Activated CD4-positive, alpha-beta memory T cell treated with anti-CD3 and anti-CD28 coated beads for 36 hours (primary cell): ENCODE results near the gene MYO1D. TPM values are rescaled to one million over a fixed set of nuclear protein-coding genes. Genes with fewer than 3 reads are reported as not detected.

Experiments
- CTCF ChIA-PET: fragments of 350-600 bp; sonication (Branson Sonifier 250); formaldehyde crosslinking; loops from one replicate; lab custom pipeline; 2021; ENCODE audit warnings: antibody characterized with exemption, inconsistent platforms; lab: Charles Lee
- POLR2A ChIA-PET: fragments of 350-600 bp; sonication (Branson Sonifier 250); formaldehyde crosslinking; loops from one replicate; lab custom pipeline; 2021; ENCODE audit warnings: antibody characterized with exemption; lab: Charles Lee
- DNase-seq: peaks from one replicate; pipeline ENCODE4 v3.0.0-alpha.2; 2020
- H3K27ac Mint-ChIP-seq: one replicate; pipeline ENCODE4 v1.8.0; 2021; ENCODE audit warnings: mixed read lengths
- H3K27me3 Mint-ChIP-seq: one replicate; pipeline ENCODE4 v1.8.0; 2021; ENCODE audit warnings: mixed read lengths
- H3K36me3 Mint-ChIP-seq: one replicate; pipeline ENCODE4 v1.8.0; 2021; ENCODE audit warnings: mixed read lengths
- H3K4me1 Mint-ChIP-seq: one replicate; pipeline ENCODE4 v1.8.0; 2021; ENCODE audit warnings: low read depth, mixed read lengths
- H3K4me3 Mint-ChIP-seq: one replicate; pipeline ENCODE4 v1.8.0; 2021; ENCODE audit warnings: mild to moderate bottlenecking, mixed read lengths
- H3K9me3 Mint-ChIP-seq: one replicate; pipeline ENCODE4 v1.8.0; 2021; ENCODE audit warnings: mixed read lengths
- intact Hi-C: fragments of 100-400 bp; cut with micrococcal nuclease; formaldehyde crosslinking; loops from one replicate; pipeline ENCODE4 v1.15.1; 2023
- total RNA-seq, 2 experiments: library from RNA; stranded (reverse); gene quantifications; one replicate each; pipeline ENCODE4 v1.2.3, GENCODE V29; 2021

Gene MYO1D
- total RNA-seq, 2 experiments from 2014 or later = 13.5 to 18.9 TPM

GRCh38 chr17:32508926-32509325 is 368.0 kb downstream of the MYO1D start:
- Mint-ChIP-seq H3K9me3 (no peaks in the 10 kb centered on the region), H3K27ac (no peak overlapping the region), H3K36me3 (no peaks in the 10 kb centered on the region), H3K27me3 (no peaks in the 10 kb centered on the region), H3K4me3 (no peak overlapping the region), H3K4me1 (peaks cover 48% of the 10 kb centered on the region)
- ChIA-PET CTCF (interaction anchor here (1.2 kb wide), 1 partner anchor 46 kb away, joined by 4 read pairs; no protein-coding TSS in a partner anchor), POLR2A (no interaction called here)
- DNase-seq = no peak
- intact Hi-C loops = no loop called here

DNA sequence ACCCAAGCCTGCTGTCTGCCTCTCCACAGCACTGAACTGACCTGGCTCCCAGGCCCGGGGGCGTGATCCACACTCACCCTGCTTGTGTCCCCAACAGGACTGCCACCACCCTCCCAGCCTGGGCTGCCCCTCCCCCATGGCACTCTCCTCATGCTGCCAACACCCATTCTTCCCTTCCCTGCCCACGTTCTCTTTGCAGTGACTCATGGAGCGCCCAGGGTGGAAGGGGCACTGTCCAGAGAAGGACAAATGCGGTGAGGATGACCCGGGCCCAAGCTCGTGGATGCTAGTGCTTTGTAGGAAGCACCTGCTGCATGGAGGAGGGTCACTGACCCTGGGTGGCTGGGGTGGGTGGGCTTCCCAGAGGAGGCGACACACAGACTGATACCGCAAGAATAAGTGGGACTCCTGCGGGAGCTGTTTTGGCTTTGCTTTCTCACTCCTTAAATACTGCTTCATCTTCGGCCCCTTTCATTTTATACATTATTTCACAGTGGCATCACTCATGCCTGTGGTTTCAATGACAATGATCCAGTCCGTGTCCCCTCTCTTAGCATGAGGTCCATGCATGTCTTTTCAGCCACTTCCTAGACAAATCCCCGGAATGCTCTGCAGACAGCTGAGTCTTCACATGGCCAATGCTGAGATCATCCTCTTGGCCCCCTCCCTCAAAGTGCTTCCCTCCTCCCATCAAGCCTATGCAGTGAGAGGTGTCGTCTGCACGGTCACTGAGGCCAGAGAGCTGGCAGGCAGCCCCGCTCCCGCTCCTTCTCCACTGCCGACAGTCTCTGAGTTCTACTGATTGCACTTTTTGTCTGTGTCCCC is 372.5 kb downstream of the MYO1D start:
- intact Hi-C loops = no loop called here

DNA sequence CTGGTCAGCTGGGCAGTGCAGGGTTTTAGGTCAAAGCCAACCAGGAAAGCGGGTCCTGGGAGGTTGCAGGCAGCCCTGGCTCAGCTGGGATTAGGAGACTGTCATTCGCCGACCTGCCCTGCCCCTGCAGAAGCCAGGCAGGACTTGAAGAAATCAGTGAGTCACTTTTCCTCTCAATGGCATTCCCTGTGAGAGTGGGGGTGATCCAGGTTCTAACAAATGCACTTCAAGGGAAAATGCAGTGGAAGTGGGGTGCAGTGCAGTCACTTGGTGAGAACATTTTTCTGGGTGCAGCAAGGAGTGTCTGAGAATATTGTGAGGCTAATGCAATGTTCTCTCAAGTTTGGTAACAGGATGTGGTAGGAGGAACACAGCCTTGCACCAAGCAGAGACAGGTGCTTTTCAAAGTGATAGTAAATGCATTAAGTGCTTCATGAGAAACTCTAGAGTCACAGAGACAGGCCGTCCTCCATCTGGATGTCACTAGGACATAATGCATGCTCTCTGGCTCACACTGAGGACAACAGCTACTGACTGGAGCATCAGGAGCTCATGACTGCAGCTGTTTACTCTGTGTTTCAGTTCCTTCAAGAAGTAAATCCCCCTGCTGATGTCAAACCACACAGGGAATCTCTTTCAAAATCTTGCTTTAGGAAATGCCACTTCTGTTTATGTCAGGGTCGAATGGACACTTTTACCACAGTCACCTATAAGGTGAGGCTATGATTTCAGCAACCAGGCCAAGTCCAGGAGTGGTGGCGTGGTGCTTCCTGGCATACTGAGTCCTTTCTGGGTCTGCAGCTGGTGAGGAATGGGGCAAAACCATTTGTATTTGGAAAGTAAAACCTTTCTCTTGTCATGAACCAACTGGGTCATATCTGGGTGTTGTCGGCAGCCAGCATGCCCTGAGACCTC is 373.4 kb downstream of the MYO1D start:
- intact Hi-C loops = loop anchor here (1.0 to 2.0 kb wide), 4 partner anchors 12 to 20 kb away; partner anchors contain the start of gene CDK5R1
- POLR2A ChIA-PET = interaction anchor here (0.6 to 2.0 kb wide), 6 partner anchors 15 to 588 kb away, joined by 3 to 10 read pairs (median 4); no protein-coding TSS in a partner anchor

More for the DNA sequence above, 372.5 kb downstream of the MYO1D start:
- Mint-ChIP-seq H3K4me3 (peak overlapping the region; percentile 52), H3K9me3 (no peaks in the 10 kb centered on the region), H3K36me3 (no peaks in the 10 kb centered on the region), H3K4me1 (peaks cover 74% of the 10 kb centered on the region), H3K27ac (peak overlapping the region; percentile 95), H3K27me3 (no peaks in the 10 kb centered on the region)
- DNase-seq = peak; percentile 55
- CTCF ChIA-PET = interaction anchor here (0.8 to 1.5 kb wide), 5 partner anchors 17 to 155 kb away, joined by 3 to 9 read pairs (median 4); partner anchors contain the start of genes CDK5R1 and PSMD11
- POLR2A ChIA-PET = interaction anchor here (0.6 to 2.0 kb wide), 5 partner anchors 15 to 44 kb away, joined by 3 to 10 read pairs (median 3); no protein-coding TSS in a partner anchor

GRCh38 chr17:32502710-32503109 is 374.2 kb downstream of the MYO1D start:
- Mint-ChIP-seq H3K4me1 (peaks cover 63% of the 10 kb centered on the region), H3K36me3 (no peaks in the 10 kb centered on the region), H3K9me3 (no peaks in the 10 kb centered on the region), H3K4me3 (no peak overlapping the region), H3K27me3 (no peaks in the 10 kb centered on the region), H3K27ac (peak overlapping the region; percentile 95)
- intact Hi-C loops = loop anchor here (1.0 to 2.0 kb wide), 4 partner anchors 11 to 21 kb away; partner anchors contain the start of gene CDK5R1
- POLR2A ChIA-PET = interaction anchor here (1.4 to 2.0 kb wide), 2 partner anchors 15 to 21 kb away, joined by 3 to 10 read pairs; no protein-coding TSS in a partner anchor
- no peak for DNase-seq
- CTCF ChIA-PET = no interaction called here

More for the DNA sequence above, 373.4 kb downstream of the MYO1D start:
- peaks cover 66% of the 10 kb centered on the region for H3K4me1 Mint-ChIP-seq
- peak; percentile 67 for DNase-seq
- H3K27me3 Mint-ChIP-seq = no peaks in the 10 kb centered on the region
- peak overlapping the region; percentile 52 for H3K4me3 Mint-ChIP-seq
- no peaks in the 10 kb centered on the region for H3K9me3 Mint-ChIP-seq
- peak overlapping the region; percentile 95 for H3K27ac Mint-ChIP-seq
- CTCF ChIA-PET = interaction anchor here (0.7 to 1.5 kb wide), 7 partner anchors 13 to 156 kb away, joined by 3 to 9 read pairs (median 4); partner anchors contain the start of genes CDK5R1 and PSMD11
- H3K36me3 Mint-ChIP-seq = no peaks in the 10 kb centered on the region

GRCh38 chr17:32502013-32502412 is 374.9 kb downstream of the MYO1D start:
- POLR2A ChIA-PET = no interaction called here
- no peak for DNase-seq
- H3K36me3 Mint-ChIP-seq = no peaks in the 10 kb centered on the region
- H3K4me3 Mint-ChIP-seq = no peak overlapping the region
- H3K9me3 Mint-ChIP-seq = no peaks in the 10 kb centered on the region
- H3K27me3 Mint-ChIP-seq = no peaks in the 10 kb centered on the region
- intact Hi-C loops = loop anchor here (2.0 kb wide), 1 partner anchor 15 kb away; the partner anchor contains the start of gene CDK5R1
- CTCF ChIA-PET = no interaction called here
- H3K27ac Mint-ChIP-seq = peak overlapping the region; percentile 83
- peaks cover 57% of the 10 kb centered on the region for H3K4me1 Mint-ChIP-seq

DNA sequence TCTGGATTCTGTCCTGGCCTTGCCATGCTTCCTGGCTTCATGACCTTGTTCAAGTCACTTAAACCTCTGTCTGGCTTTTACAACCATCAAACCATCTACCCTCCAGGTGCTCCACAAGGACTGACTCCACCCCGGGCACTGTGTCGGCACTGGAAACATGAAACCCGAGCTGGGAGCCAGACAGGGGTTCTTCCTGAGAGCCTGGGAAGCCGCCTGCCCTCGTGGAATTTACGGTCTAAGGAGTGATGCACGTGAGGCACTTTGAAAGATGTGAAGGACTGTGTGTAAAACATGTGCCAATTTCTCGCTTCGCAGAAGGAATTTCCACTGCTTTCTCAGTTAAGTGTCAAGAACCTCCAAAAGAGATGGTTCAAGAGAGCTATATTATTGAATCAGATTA is 378.5 kb downstream of the MYO1D start:
- H3K27ac Mint-ChIP-seq = no peak overlapping the region
- intact Hi-C loops = no loop called here
- H3K4me3 Mint-ChIP-seq = no peak overlapping the region
- no peaks in the 10 kb centered on the region for H3K36me3 Mint-ChIP-seq
- peaks cover 35% of the 10 kb centered on the region for H3K4me1 Mint-ChIP-seq
- no peaks in the 10 kb centered on the region for H3K9me3 Mint-ChIP-seq
- ChIA-PET POLR2A (interaction anchor here (0.6 kb wide), 1 partner anchor 17 kb away, joined by 3 read pairs; no protein-coding TSS in a partner anchor), CTCF (interaction anchor here (2.7 kb wide), 1 partner anchor 36 kb away, joined by 10 read pairs; no protein-coding TSS in a partner anchor)
- no peaks in the 10 kb centered on the region for H3K27me3 Mint-ChIP-seq
- DNase-seq = no peak

DNA sequence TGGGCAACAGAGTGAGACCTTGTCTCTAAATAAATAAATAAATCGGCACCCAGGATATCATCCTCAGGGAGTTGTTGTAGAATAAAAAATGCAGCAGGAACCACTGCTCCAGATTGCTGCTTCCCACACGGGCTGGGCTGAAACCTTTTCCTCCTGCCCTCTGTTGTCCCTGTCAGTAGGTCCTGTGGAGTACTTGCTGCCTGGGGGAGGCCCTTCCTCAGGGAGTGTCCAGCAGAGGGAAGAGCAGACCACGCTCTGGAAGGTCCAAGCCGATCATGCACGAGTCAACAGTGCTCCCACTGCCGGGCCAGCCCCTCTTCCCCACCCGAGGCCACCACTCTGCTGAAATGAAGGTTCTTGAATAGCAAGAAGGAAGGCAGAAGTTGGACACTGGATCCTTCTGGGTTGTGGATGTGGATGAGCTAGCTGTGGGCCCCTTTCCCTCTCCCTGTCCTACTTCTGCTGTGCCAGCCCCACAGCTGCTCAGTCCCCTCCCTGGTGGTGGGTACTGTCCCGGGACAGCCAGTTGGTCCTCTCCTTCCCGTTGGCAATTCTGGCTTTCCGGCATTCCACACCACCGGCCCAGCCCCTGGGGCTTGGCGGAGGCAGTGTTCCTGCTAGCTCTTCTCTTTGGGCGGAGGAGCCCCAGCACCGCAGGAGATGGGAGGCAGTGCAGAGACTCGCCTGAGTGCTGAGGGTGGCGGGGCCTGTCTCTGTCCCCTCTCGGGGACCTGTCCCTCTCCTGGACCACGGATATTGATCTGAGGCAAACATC is 379.3 kb downstream of the MYO1D start:
- peaks cover 35% of the 10 kb centered on the region for H3K4me1 Mint-ChIP-seq
- H3K36me3 Mint-ChIP-seq = no peaks in the 10 kb centered on the region
- no peak for DNase-seq
- intact Hi-C loops = no loop called here
- ChIA-PET POLR2A (no interaction called here), CTCF (no interaction called here)
- no peaks in the 10 kb centered on the region for H3K9me3 Mint-ChIP-seq
- H3K4me3 Mint-ChIP-seq = no peak overlapping the region
- peak overlapping the region; percentile 33 for H3K27ac Mint-ChIP-seq
- no peaks in the 10 kb centered on the region for H3K27me3 Mint-ChIP-seq

GRCh38 chr17:32496395-32497073 is 380.4 kb downstream of the MYO1D start:
- ChIA-PET POLR2A (no interaction called here), CTCF (interaction anchor here (0.8 to 1.0 kb wide), 2 partner anchors 34 to 52 kb away, joined by 4 read pairs; partner anchors contain the start of gene PSMD11)
- H3K36me3 Mint-ChIP-seq = no peaks in the 10 kb centered on the region
- no peaks in the 10 kb centered on the region for H3K27me3 Mint-ChIP-seq
- H3K27ac Mint-ChIP-seq = no peak overlapping the region
- no peak for DNase-seq
- peaks cover 35% of the 10 kb centered on the region for H3K4me1 Mint-ChIP-seq
- intact Hi-C loops = no loop called here
- H3K4me3 Mint-ChIP-seq = no peak overlapping the region
- no peaks in the 10 kb centered on the region for H3K9me3 Mint-ChIP-seq

DNA sequence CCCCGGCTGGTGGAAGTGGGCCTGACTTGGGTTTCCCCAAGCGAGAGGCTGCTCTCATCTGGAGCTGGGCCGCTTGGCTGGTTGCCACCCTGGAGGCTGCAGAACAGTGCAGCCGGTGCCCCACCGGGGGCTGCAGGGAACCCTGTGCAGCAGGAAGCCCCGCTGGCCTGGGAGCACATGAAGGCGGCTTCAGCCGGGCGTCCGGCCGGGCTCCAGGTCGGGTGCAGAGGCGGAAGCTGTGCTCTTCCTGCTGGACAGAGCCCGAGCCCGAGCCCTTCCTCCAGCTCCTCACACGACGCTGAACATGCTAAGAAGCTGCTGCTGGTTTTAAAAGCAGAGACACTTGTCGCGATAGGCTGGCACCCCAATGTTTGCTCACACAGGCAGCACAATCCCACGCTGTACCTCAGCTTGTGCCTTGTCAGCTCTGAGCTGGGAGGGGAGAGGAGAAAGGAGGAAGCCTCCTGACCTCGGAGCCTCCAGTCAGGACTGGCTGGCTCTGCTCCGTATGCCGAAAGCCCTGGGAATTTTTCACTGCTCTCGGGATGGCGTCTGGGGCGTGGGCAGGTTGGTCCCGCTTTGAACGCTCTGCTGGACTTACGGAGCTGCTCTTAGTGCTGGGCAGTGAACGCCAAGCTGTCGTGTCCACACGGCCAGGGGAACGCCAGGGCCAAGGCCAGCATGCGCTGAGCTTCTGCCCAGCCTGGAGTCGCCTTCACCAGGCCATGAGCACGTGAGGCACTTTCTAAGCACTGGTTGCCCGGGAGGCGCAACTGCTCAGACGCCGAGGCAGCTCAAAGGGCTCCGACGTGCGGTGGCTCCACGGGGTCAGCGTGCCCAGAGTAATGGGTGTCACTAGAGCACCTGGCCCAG is 381.3 kb downstream of the MYO1D start:
- ChIA-PET POLR2A (no interaction called here), CTCF (interaction anchor here (0.8 to 1.0 kb wide), 2 partner anchors 33 to 51 kb away, joined by 4 read pairs; partner anchors contain the start of gene PSMD11)
- peaks cover under 1% of the 10 kb centered on the region for H3K36me3 Mint-ChIP-seq
- peaks cover 39% of the 10 kb centered on the region for H3K4me1 Mint-ChIP-seq
- H3K9me3 Mint-ChIP-seq = no peaks in the 10 kb centered on the region
- peak overlapping the region; percentile 32 for H3K4me3 Mint-ChIP-seq
- no peaks in the 10 kb centered on the region for H3K27me3 Mint-ChIP-seq
- DNase-seq = no peak
- intact Hi-C loops = no loop called here
- no peak overlapping the region for H3K27ac Mint-ChIP-seq
